GM12878 (cell line): ENCODE measurements around the gene NCKAP5. TPM values are rescaled to one million over a fixed set of nuclear protein-coding genes. Genes with fewer than 3 reads are reported as not detected.

ENCODE experiments used
- ATAC-seq: fragments of 200-7000 bp; cut with Tn5 transposase; 3 replicates; pipeline ENCODE4 v1.9.1; 2020; ENCODE audit warnings: mild to moderate bottlenecking, moderate library complexity
- BruUV-seq: library from RNA; stranded (reverse); fragments of 400-500 nt; replicated peaks from 2 replicates; lab custom pipeline; 2021; lab: Mats Ljungman, UMichigan
- CTCF ChIA-PET: fragments of 300-600 bp; sonication (Branson Sonifier 250); formaldehyde crosslinking; extraction: SDS; loops from one replicate; lab custom pipeline; 2021; ENCODE audit warnings: inconsistent platforms; lab: Yijun Ruan, JAX
- POLR2A ChIA-PET: fragments of 350-600 bp; formaldehyde crosslinking; extraction: SDS; loops from one replicate; lab custom pipeline; 2021; ENCODE audit warnings: inconsistent platforms; lab: Charles Lee
- RAD21 ChIA-PET: fragments of 300-600 bp; sonication (Branson Sonifier 250); formaldehyde crosslinking; loops from one replicate; lab custom pipeline; 2023; ENCODE audit warnings: antibody characterized with exemption; ENCODE audit not compliant: unreplicated experiment; lab: Charles Lee
- SMC1A ChIA-PET: fragments of 300-600 bp; sonication (Branson Sonifier 250); formaldehyde crosslinking; loops from one replicate; lab custom pipeline; 2023; ENCODE audit not compliant: unreplicated experiment, uncharacterized antibody; lab: Charles Lee
- DNase-seq: peaks from one replicate; pipeline ENCODE4 v3.0.0-alpha.2; 2011; ENCODE audit warnings: low read depth, low spot score
- FAIRE-seq: peaks from 3 replicates; lab custom pipeline; 2011; peaks lifted over from hg19 to GRCh38; lab: Jason Lieb, UNC
- H2AFZ ChIP-seq: 2 replicates; pipeline ENCODE4 v1.6.0; 2011; ENCODE audit warnings: low read depth, low read length, control low read depth; ENCODE audit not compliant: control insufficient read depth
- H3K27ac ChIP-seq: 2 replicates; pipeline ENCODE4 v1.5.1; 2011; ENCODE audit warnings: control low read depth; ENCODE audit not compliant: control insufficient read depth, insufficient read depth
- H3K27me3 ChIP-seq, 2 experiments: replicated peaks in 1 of 2; 2 replicates each; pipeline versions ENCODE4 v1.6.0 to v1.6.1; 2011; ENCODE audit warnings: low read length in 1 of 2; ENCODE audit not compliant: control insufficient read depth in 2 of 2, insufficient read depth in 2 of 2
- H3K36me3 ChIP-seq, 2 experiments: 2 replicates each; pipeline ENCODE4 v1.5.1; 2011; ENCODE audit warnings: low read length in 1 of 2; ENCODE audit not compliant: control insufficient read depth in 2 of 2, insufficient read depth in 2 of 2
- H3K4me1 ChIP-seq: 2 replicates; pipeline ENCODE4 v1.6.1; 2011; ENCODE audit warnings: mild to moderate bottlenecking, low read length, moderate library complexity, mixed read lengths; ENCODE audit not compliant: control insufficient read depth, insufficient read depth
- H3K4me2 ChIP-seq: 2 replicates; pipeline ENCODE4 v1.6.0; 2011; ENCODE audit warnings: control low read depth; ENCODE audit not compliant: control insufficient read depth, insufficient read depth
- H3K4me3 ChIP-seq: fragments of 200-600 bp; sonication (generic); 2 replicates; pipeline ENCODE4 v1.5.1; 2016
- H3K79me2 ChIP-seq: 2 replicates; pipeline ENCODE4 v1.6.0; 2011; ENCODE audit warnings: low read length; ENCODE audit not compliant: control insufficient read depth, insufficient read depth
- H3K9ac ChIP-seq: 2 replicates; pipeline ENCODE4 v1.8.0; 2011; ENCODE audit warnings: low read length, control low read depth, mixed read lengths; ENCODE audit not compliant: control insufficient read depth, insufficient read depth
- H3K9me3 ChIP-seq: replicated peaks from 3 replicates; pipeline ENCODE4 v1.5.1; 2011; ENCODE audit warnings: mild to moderate bottlenecking, low read length; ENCODE audit not compliant: control insufficient read depth, insufficient read depth
- H4K20me1 ChIP-seq: 2 replicates; pipeline ENCODE4 v1.6.0; 2011; ENCODE audit not compliant: control insufficient read depth, insufficient read depth
- BACH1 ChIP-seq: fragments of 450-650 bp; IDR thresholded peaks from 2 replicates; pipeline ENCODE4 v1.6.1; 2017; ENCODE audit warnings: mild to moderate bottlenecking, borderline replicate concordance
- EED ChIP-seq: sonication (generic); IDR thresholded peaks from 2 replicates; pipeline ENCODE4 v1.6.1; 2016; ENCODE audit warnings: antibody characterized with exemption, low read depth
- NR2F1 ChIP-seq: fragments of 450-650 bp; conservative IDR thresholded peaks from 2 replicates; pipeline ENCODE4 v1.6.1; 2017; ENCODE audit warnings: mild to moderate bottlenecking
- PAX8 ChIP-seq: fragments of 450-650 bp; IDR thresholded peaks from 2 replicates; pipeline ENCODE4 v1.6.1; 2017; ENCODE audit warnings: mild to moderate bottlenecking, moderate library complexity
- SMC3 ChIP-seq: IDR thresholded peaks from 2 replicates; pipeline ENCODE4 v1.6.1; 2011; ENCODE audit warnings: low read length, improper control_type of control experiment, borderline replicate concordance
- TCF7 ChIP-seq: IDR thresholded peaks from 2 replicates; pipeline ENCODE4 v1.6.1; 2014; ENCODE audit warnings: antibody characterized with exemption, borderline replicate concordance
- YBX1 ChIP-seq: fragments of 450-650 bp; IDR thresholded peaks from 2 replicates; pipeline ENCODE4 v1.6.1; 2016; ENCODE audit warnings: antibody characterized with exemption
- WGBS: methylation state at CpG from one replicate; pipeline ENCODE4 v1.1.6; 2016; ENCODE audit warnings: low lambda C conversion rate; ENCODE audit not compliant: insufficient replicate concordance, insufficient coverage; ENCODE audit errors: missing lambda C conversion rate; 5-methylcytosine and 5-hydroxymethylcytosine counted together
- in situ Hi-C: fragments of 300-500 bp; cut with MboI; formaldehyde crosslinking; loops from 9 replicates; pipeline ENCODE4 v1.14.3; 2018; ENCODE audit warnings: mixed read lengths
- intact Hi-C: fragments of 100-400 bp; cut with micrococcal nuclease; formaldehyde crosslinking; loops from one replicate; pipeline ENCODE4 v1.14.2; 2022; ENCODE audit not compliant: unreplicated experiment
- polyA plus RNA-seq, 11 experiments: library from polyadenylated mRNA; depleted of rRNA in 4 of 11; unstranded in 6 of 11; stranded (reverse) in 5 of 11; fragments of >200 nt; fragmentation: Nextera tagmentation in 4 of 11; fragmentation: Illumina TruSeq in 1 of 11; extraction: Ambion mirVana in 4 of 11; extraction: Trizol in 1 of 11; gene quantifications; 1 replicate in 1 of 11; 2 replicates in 10 of 11; pipeline versions ENCODE4 v1.2.1 to v1.2.3, GENCODE V29; 2011 to 2016; ENCODE audit warnings: inconsistent platforms in 2 of 11, missing spikeins in 2 of 11, low read depth in 1 of 11
- total RNA-seq, 4 experiments: library from RNA; depleted of rRNA in 3 of 4; stranded (reverse); fragments of >200 nt in 3 of 4; fragmentation: Illumina TruSeq in 1 of 4; extraction: Trizol in 1 of 4; gene quantifications; 2 replicates each; pipeline versions ENCODE4 v1.2.1 to v1.2.3, GENCODE V29; 2013 to 2021
- TF ChIP-seq, protein P1 (sequence below): fragments of 150-350 bp; IDR thresholded peaks from 2 replicates; pipeline ENCODE4 v1.6.1; 2016; ENCODE audit warnings: low read depth, low read length
- TF ChIP-seq, protein P2 (sequence below), 3 experiments: IDR thresholded peaks in 2 of 3; conservative IDR thresholded peaks in 1 of 3; 2 replicates each; pipeline ENCODE4 v1.5.1; 2011; ENCODE audit warnings: low read depth in 3 of 3, low read length in 3 of 3, mild to moderate bottlenecking in 3 of 3, control low read depth in 2 of 3, moderate library complexity in 2 of 3, inconsistent platforms in 1 of 3, mixed read lengths in 1 of 3; ENCODE audit not compliant: control insufficient read depth in 2 of 3, insufficient read depth in 1 of 3; ENCODE audit errors: extremely low read depth in 1 of 3
- TF ChIP-seq, protein P3 (sequence below): fragments of 450-650 bp; IDR thresholded peaks from 2 replicates; pipeline ENCODE4 v1.6.1; 2018; ENCODE audit warnings: borderline replicate concordance, mild to moderate bottlenecking; ENCODE audit not compliant: partially characterized antibody
- TF ChIP-seq, protein P4 (sequence below): fragments of 450-650 bp; formaldehyde crosslinking; IDR thresholded peaks from 2 replicates; pipeline ENCODE4 v1.5.0; 2022; ENCODE audit warnings: mild to moderate bottlenecking, missing genetic modification characterization

The NCKAP5 gene
- total and polyA plus RNA-seq, 10 of the 15 experiments (the other 5 are each of a cell fraction or from before 2014, with no cell fraction given) = 0.06 to 0.44 (median 0.16) TPM

DNA sequence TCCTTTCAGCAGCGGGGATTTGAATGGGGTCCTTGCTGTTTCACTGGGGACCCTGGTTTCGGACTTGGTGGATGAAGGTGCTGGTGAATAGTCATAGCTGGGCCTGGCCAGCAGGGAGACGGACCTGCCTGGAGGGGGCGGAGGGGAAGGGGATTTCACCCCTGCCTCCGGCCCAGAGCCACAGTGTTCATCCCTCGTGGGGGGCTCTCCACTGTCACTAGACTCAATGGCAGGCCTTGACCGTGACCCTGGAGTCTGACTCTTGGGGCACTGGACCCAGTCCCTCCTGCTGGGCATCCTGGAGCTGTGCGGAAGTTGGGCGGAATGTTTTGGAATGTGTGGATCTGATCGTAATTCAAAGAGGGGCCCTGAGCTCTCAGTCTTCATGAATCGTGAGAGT is 784.4 kb downstream of the NCKAP5 start (continued):
- TF ChIP-seq, protein P1, sequence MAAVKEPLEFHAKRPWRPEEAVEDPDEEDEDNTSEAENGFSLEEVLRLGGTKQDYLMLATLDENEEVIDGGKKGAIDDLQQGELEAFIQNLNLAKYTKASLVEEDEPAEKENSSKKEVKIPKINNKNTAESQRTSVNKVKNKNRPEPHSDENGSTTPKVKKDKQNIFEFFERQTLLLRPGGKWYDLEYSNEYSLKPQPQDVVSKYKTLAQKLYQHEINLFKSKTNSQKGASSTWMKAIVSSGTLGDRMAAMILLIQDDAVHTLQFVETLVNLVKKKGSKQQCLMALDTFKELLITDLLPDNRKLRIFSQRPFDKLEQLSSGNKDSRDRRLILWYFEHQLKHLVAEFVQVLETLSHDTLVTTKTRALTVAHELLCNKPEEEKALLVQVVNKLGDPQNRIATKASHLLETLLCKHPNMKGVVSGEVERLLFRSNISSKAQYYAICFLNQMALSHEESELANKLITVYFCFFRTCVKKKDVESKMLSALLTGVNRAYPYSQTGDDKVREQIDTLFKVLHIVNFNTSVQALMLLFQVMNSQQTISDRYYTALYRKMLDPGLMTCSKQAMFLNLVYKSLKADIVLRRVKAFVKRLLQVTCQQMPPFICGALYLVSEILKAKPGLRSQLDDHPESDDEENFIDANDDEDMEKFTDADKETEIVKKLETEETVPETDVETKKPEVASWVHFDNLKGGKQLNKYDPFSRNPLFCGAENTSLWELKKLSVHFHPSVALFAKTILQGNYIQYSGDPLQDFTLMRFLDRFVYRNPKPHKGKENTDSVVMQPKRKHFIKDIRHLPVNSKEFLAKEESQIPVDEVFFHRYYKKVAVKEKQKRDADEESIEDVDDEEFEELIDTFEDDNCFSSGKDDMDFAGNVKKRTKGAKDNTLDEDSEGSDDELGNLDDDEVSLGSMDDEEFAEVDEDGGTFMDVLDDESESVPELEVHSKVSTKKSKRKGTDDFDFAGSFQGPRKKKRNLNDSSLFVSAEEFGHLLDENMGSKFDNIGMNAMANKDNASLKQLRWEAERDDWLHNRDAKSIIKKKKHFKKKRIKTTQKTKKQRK = no peak
- TF ChIP-seq TCF7 (no peak), BACH1 (no peak)
- TF ChIP-seq, protein P2, sequence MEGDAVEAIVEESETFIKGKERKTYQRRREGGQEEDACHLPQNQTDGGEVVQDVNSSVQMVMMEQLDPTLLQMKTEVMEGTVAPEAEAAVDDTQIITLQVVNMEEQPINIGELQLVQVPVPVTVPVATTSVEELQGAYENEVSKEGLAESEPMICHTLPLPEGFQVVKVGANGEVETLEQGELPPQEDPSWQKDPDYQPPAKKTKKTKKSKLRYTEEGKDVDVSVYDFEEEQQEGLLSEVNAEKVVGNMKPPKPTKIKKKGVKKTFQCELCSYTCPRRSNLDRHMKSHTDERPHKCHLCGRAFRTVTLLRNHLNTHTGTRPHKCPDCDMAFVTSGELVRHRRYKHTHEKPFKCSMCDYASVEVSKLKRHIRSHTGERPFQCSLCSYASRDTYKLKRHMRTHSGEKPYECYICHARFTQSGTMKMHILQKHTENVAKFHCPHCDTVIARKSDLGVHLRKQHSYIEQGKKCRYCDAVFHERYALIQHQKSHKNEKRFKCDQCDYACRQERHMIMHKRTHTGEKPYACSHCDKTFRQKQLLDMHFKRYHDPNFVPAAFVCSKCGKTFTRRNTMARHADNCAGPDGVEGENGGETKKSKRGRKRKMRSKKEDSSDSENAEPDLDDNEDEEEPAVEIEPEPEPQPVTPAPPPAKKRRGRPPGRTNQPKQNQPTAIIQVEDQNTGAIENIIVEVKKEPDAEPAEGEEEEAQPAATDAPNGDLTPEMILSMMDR (IDR thresholded peaks at IDR 0.05 in 2 of 3, conservative IDR thresholded peaks at IDR 0.05 in 1 of 3; ENCODE audit: control insufficient read depth in 2 of 3, extremely low read depth in 1 of 3, insufficient read depth in 1 of 3, low read depth in 3 of 3, low read length in 3 of 3) = no peak
- TF ChIP-seq, all 136 proteins: peak for 0

DNA sequence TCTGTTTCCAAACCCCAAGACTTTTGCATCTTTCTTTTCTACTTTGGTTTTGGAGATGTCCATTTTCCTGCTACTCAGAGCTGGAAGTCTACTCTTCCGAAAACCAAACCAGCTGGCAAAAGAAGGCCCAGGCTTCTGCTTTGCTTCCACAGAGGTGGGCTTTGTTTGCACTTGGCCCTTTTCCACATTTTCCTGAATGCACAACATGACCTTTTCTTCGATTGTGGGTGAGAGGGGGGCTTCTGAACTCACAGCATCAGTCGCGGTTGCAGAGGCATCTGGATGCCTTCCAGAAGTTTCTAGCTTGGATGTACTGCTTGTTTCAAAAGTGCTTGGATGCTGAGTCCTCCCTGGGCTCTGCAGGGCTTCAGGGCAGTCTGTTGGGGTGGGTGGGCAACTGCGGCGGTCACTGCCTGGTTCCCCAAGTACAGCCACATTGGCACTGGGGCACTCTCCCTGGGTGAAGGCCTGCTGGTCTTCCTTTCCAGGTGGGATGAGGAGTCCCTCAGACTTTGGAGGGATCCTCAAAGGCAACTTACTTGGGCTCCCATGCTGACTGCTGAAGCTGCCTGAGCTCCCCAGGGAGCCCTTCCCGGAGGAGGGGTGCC is 786.0 kb downstream of the NCKAP5 start:
- Histone ChIP-seq H2AFZ (no peak overlapping the region), H3K4me3 (no peak overlapping the region), H4K20me1 (no peaks in the 10 kb centered on the region), H3K9ac (no peak overlapping the region), H3K4me2 (no peak overlapping the region), H3K27me3 (no peaks in the 10 kb centered on the region), H3K36me3 (no peaks in the 10 kb centered on the region), H3K4me1 (no peaks in the 10 kb centered on the region), H3K79me2 (no peaks in the 10 kb centered on the region), H3K27ac (no peak overlapping the region), H3K9me3 (no peaks in the 10 kb centered on the region)
- 37% methylated on average over 7 of the region's 7 CpGs for WGBS
- FAIRE-seq (no peak), ATAC-seq (no peak), DNase-seq (no peak)
- intact Hi-C loops (no loop called here), in situ Hi-C loops (no loop called here)
- ChIA-PET SMC1A (interaction anchor here (1.9 kb wide), 1 partner anchor 22 kb away, joined by 5 read pairs; no protein-coding TSS in a partner anchor), RAD21 (no interaction called here), CTCF (no interaction called here), POLR2A (interaction anchor here (0.6 kb wide), 1 partner anchor 10 kb away, joined by 6 read pairs; no protein-coding TSS in a partner anchor)
- no TSS peak for BruUV-seq
- TF ChIP-seq NR2F1 (no peak), YBX1 (no peak), PAX8 (no peak), SMC3 (no peak), EED (no peak)
- TF ChIP-seq, protein P3, sequence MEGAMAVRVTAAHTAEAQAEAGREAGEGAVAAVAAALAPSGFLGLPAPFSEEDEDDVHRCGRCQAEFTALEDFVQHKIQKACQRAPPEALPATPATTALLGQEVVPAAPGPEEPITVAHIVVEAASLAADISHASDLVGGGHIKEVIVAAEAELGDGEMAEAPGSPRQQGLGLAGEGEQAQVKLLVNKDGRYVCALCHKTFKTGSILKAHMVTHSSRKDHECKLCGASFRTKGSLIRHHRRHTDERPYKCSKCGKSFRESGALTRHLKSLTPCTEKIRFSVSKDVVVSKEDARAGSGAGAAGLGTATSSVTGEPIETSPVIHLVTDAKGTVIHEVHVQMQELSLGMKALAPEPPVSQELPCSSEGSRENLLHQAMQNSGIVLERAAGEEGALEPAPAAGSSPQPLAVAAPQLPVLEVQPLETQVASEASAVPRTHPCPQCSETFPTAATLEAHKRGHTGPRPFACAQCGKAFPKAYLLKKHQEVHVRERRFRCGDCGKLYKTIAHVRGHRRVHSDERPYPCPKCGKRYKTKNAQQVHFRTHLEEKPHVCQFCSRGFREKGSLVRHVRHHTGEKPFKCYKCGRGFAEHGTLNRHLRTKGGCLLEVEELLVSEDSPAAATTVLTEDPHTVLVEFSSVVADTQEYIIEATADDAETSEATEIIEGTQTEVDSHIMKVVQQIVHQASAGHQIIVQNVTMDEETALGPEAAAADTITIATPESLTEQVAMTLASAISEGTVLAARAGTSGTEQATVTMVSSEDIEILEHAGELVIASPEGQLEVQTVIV = no peak
- TF ChIP-seq, protein P4, sequence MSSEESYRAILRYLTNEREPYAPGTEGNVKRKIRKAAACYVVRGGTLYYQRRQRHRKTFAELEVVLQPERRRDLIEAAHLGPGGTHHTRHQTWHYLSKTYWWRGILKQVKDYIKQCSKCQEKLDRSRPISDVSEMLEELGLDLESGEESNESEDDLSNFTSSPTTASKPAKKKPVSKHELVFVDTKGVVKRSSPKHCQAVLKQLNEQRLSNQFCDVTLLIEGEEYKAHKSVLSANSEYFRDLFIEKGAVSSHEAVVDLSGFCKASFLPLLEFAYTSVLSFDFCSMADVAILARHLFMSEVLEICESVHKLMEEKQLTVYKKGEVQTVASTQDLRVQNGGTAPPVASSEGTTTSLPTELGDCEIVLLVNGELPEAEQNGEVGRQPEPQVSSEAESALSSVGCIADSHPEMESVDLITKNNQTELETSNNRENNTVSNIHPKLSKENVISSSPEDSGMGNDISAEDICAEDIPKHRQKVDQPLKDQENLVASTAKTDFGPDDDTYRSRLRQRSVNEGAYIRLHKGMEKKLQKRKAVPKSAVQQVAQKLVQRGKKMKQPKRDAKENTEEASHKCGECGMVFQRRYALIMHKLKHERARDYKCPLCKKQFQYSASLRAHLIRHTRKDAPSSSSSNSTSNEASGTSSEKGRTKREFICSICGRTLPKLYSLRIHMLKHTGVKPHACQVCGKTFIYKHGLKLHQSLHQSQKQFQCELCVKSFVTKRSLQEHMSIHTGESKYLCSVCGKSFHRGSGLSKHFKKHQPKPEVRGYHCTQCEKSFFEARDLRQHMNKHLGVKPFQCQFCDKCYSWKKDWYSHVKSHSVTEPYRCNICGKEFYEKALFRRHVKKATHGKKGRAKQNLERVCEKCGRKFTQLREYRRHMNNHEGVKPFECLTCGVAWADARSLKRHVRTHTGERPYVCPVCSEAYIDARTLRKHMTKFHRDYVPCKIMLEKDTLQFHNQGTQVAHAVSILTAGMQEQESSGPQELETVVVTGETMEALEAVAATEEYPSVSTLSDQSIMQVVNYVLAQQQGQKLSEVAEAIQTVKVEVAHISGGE = no peak
